GM12801 (cell line): ENCODE measurements around the gene IMMP2L.

Experiments
- TF ChIP-seq, protein P1 (sequence below): IDR thresholded peaks from one replicate; pipeline ENCODE4 v1.5.1; 2011; ENCODE audit warnings: control low read depth; ENCODE audit not compliant: insufficient read length; ENCODE audit errors: extremely low read depth

IMMP2L gene

DNA sequence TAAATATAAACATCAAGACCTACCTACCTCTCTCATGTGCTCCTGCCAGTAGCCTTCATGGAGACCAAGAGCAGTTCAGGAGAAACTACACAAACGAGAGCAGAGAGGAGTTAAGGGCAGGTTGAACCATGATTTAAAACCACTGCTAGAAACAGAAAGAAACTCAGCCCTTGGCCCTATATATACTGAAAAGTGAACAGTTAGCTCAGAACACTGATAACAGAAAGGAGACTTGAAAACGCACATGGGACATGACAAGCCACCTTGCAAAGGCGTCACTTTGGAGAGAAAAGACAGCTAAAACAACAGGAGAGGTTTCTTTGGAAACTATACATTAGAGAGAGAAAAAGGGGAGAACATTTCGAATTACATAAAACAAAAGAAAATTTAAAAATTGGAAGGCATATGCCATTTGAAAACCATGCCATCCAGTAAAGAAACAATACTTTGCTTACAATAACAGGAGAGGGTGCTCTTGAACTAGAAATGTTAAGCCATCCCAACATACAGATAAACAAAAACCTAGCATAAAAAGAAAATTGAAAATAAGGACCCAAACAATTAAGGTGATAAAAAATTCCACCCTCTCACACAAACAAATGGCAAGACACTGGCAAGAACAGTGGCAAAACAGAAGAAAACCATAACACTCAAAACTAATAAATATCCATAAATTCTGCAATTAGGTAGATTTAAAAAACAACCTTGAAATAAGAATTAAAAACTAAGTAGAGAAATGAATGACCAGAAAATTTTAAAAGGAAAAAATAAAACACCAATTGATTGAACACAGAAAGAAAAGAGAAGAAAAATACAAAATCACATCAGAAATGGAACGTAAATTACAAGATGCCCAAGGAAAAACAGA lies 232.7 kb downstream of the IMMP2L start:
- TF ChIP-seq, protein P1, sequence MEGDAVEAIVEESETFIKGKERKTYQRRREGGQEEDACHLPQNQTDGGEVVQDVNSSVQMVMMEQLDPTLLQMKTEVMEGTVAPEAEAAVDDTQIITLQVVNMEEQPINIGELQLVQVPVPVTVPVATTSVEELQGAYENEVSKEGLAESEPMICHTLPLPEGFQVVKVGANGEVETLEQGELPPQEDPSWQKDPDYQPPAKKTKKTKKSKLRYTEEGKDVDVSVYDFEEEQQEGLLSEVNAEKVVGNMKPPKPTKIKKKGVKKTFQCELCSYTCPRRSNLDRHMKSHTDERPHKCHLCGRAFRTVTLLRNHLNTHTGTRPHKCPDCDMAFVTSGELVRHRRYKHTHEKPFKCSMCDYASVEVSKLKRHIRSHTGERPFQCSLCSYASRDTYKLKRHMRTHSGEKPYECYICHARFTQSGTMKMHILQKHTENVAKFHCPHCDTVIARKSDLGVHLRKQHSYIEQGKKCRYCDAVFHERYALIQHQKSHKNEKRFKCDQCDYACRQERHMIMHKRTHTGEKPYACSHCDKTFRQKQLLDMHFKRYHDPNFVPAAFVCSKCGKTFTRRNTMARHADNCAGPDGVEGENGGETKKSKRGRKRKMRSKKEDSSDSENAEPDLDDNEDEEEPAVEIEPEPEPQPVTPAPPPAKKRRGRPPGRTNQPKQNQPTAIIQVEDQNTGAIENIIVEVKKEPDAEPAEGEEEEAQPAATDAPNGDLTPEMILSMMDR = no peak

DNA sequence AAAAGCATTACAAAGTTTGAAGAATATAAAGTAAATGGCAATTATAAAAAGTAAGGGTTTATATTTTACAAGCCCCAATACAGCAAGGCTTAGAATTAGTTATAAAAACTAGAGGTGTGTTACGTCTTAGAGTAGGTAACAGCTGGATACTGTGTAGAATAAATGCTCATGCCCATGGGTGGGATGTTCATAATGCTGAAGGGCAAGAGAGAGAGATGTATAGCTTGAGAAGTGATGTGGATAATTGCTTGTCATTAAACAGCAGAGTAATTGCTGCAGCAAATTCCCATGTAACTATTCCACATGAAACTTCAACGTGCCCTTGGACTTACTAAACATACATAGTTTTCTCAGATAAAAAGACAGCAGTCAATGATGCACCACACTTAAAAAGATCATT lies 233.8 kb downstream of the IMMP2L start:
- TF ChIP-seq, protein P1 = no peak

DNA sequence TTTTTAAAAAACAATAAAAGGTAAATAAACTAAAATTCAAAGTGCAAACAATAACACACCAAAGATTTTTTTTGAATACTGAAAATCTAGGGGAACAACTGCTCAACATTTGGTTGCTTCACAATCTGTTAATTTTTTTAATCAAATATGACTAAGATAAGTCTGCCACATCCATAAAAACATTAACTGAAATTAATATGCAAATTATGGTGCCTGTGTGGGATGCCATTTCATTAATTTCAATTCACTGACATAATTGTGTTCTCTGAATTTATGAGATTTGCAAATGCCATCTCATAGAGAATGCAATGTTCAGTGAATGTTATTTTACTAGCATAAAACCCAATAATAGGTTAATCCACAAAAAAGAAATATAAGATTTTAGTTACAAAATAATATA lies 237.5 kb downstream of the IMMP2L start:
- TF ChIP-seq, protein P1 = no peak

DNA sequence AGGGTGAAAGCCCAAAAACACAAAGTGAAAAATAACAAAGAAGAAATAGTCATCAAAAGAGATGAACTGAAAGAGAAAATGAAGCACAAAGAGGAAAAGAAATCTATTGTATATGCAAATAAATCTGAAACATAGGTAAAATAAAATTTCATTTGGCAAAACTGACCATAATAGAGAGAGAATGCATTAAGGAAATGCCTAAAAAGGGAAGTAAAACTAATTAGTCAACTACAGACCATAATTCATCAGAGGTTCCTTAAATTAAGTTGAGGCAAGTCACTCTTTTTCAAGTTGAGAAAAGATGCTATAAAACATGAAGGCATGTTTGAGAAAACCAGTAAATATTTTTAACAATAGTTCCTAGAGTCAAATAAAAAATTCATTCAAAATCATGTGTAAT lies 238.1 kb downstream of the IMMP2L start:
- TF ChIP-seq, protein P1 = no peak

DNA sequence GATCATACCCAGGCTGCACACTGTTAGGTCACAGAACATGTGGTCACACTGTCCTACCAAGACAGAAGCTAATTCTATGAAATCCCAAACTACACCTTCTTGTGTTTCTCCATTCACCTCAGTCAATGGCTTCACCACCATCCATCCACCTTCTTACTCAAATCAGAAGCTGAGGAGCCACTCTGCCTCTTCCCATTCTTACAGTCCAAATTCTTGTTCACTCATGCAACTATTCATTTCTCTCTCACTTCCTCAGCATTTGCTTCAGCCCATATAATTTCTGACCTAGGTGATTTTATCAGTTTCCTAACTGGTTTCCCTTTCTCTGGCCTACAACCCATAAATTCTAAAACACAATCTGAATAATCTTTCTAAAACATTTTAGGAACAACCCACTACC lies 242.2 kb downstream of the IMMP2L start:
- TF ChIP-seq, protein P1 = no peak

DNA sequence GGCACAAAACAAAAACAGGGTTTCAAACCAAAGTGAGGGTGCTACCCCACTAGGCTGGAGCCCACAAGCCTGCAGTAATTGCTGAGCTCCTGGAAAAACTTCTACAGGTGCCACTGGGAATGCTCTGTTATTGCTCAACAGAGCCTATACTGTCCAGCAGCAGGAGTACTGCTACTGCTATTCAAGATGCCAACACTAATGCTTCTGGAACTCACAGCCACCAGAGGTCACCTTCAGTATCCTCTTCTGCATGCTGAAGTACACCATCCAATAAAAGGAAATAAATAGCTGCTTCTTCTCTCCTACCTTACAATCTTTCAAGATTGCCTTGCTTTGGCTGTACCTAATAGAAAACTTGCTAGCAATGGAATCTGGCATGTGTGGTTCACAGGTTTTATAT lies 249.3 kb downstream of the IMMP2L start:
- TF ChIP-seq, protein P1 = no peak

DNA sequence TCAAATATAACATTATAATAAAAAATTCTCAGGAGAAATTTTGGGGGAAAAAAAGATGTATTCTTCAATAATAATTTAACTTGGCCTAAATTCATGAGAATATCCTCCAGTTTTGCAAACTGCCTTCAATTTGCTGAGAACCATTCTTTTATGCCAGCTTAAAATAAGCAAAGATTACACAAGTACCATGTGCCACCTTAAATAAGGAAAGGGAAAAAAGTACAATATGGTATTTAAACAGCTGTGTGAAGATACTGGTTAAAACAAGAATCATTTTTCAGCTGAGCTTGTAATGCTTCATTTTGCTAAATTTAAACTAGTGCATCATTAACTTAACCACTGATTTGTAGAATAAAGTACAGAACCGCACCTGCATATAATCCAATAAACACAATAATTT lies 253.6 kb downstream of the IMMP2L start:
- TF ChIP-seq, protein P1 = no peak
